ENCODE data around the gene NUDT21.
A peak's percentile ranks its signal among the peaks of the same experiment; 100 is the strongest.

Gene NUDT21

DNA sequence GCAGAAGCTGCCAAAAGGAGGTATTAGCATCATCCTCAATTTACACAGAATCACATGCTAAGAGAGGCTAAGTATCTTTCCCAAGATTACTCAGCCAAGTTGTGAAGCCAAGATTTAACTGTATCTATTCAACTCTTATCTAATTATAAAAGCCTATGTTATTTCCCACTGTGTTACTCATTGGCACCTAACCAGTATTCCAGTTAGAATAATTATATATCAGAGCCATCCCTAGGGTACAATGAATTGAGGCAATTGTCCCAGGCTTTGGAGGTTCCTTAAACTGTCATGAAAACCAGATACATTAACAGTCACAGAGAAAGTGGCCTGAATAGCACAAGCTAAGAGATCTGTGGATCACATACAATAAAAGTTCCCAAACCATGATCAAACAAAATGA lies 14.9 kb downstream of the NUDT21 start:
- no peak overlapping the region for H3K4me3 ChIP-seq (ENCODE audit: low read length in 2 of 2)
- no peaks in the 10 kb centered on the region for H3K4me1 ChIP-seq (ENCODE audit: control insufficient read depth in 2 of 2, insufficient read depth in 2 of 2, low read length in 2 of 2)
- no peak overlapping the region for H3K9ac ChIP-seq (ENCODE audit: low read depth in 1 of 2, low read length in 2 of 2)
- no peak overlapping the region for H3K27ac ChIP-seq (ENCODE audit: low read depth in 2 of 2, low read length in 2 of 2)
- H3K36me3 ChIP-seq (ENCODE audit: control insufficient read depth in 2 of 2, insufficient read depth in 2 of 2, low read length in 2 of 2) = peaks cover 44 to 56% of the 10 kb centered on the region in 2 donors
- no peaks in the 10 kb centered on the region for H3K27me3 ChIP-seq (ENCODE audit: control insufficient read depth in 2 of 2, insufficient read depth in 2 of 2, low read length in 2 of 2)
- H3K9me3 ChIP-seq (ENCODE audit: control insufficient read depth in 2 of 2, low read length in 2 of 2) = no peaks in the 10 kb centered on the region

- no peak overlapping the region for H3K4me3 ChIP-seq (ENCODE audit: low read length in 2 of 2)
- H3K9me3 ChIP-seq (ENCODE audit: control insufficient read depth in 2 of 2, low read length in 2 of 2) = no peaks in the 10 kb centered on the region
- peaks cover 12 to 15% of the 10 kb centered on the region in 2 donors for H3K36me3 ChIP-seq (ENCODE audit: control insufficient read depth in 2 of 2, insufficient read depth in 2 of 2, low read length in 2 of 2)
- H3K27me3 ChIP-seq (ENCODE audit: control insufficient read depth in 2 of 2, insufficient read depth in 2 of 2, low read length in 2 of 2) = no peaks in the 10 kb centered on the region
- H3K4me1 ChIP-seq (ENCODE audit: control insufficient read depth in 2 of 2, insufficient read depth in 2 of 2, low read length in 2 of 2) = peaks cover 6 to 11% of the 10 kb centered on the region in 2 donors
- no peak overlapping the region for H3K9ac ChIP-seq (ENCODE audit: low read depth in 1 of 2, low read length in 2 of 2)
- H3K27ac ChIP-seq (ENCODE audit: low read depth in 2 of 2, low read length in 2 of 2) = no peak overlapping the region
Observed at GRCh38 chr16:56428091-56428490, 23.0 kb downstream of the NUDT21 start.

- no peaks in the 10 kb centered on the region for H3K27me3 ChIP-seq (ENCODE audit: control insufficient read depth in 2 of 2, insufficient read depth in 2 of 2, low read length in 2 of 2)
- H3K27ac ChIP-seq (ENCODE audit: low read depth in 2 of 2, low read length in 2 of 2) = no peak overlapping the region
- no peak overlapping the region for H3K9ac ChIP-seq (ENCODE audit: low read depth in 1 of 2, low read length in 2 of 2)
- H3K9me3 ChIP-seq (ENCODE audit: control insufficient read depth in 2 of 2, low read length in 2 of 2) = no peaks in the 10 kb centered on the region
- H3K36me3 ChIP-seq (ENCODE audit: control insufficient read depth in 2 of 2, insufficient read depth in 2 of 2, low read length in 2 of 2) = peaks cover 6 to 8% of the 10 kb centered on the region in 2 donors
- peaks cover 6 to 13% of the 10 kb centered on the region in 2 donors for H3K4me1 ChIP-seq (ENCODE audit: control insufficient read depth in 2 of 2, insufficient read depth in 2 of 2, low read length in 2 of 2)
- no peak overlapping the region for H3K4me3 ChIP-seq (ENCODE audit: low read length in 2 of 2)
Observed at GRCh38 chr16:56426585-56426984, 24.5 kb downstream of the NUDT21 start.

DNA sequence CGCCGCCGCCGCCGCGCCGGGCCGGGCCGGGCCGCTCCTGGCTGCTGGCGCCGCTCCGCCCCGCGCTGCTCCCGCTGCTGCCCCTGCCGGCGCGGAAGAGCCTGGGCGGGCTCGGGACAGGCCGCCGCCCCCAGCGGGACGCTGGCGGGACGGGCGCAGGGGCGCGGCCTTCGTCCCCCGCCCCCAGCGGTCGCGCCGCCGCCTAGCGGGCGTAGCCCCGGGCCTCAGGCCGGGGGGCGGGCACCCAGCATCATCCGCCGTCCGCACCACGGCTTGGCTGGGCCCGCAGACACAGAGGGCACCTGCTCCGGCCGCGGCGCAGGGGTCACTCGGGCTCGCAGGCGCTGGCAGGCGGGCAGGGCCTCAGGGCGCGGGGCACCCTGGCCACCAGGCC lies 25.7 kb downstream of the NUDT21 start, which contains the start of gene AMFR:
Gene AMFR (minus strand): TSS at position 107 of the 394 bp plus-strand sequence. CDS start 218 bp downstream, outside the sequence.
- peak within 1 kb of the TSS; percentile 77 to 78 for H3K27ac ChIP-seq (ENCODE audit: low read depth in 2 of 2, low read length in 2 of 2)
- H3K27me3 ChIP-seq (ENCODE audit: control insufficient read depth in 2 of 2, insufficient read depth in 2 of 2, low read length in 2 of 2) = no peaks in the 10 kb centered on the region
- peaks cover 6 to 13% of the 10 kb centered on the region in 2 donors for H3K4me1 ChIP-seq (ENCODE audit: control insufficient read depth in 2 of 2, insufficient read depth in 2 of 2, low read length in 2 of 2)
- no peaks in the 10 kb centered on the region for H3K36me3 ChIP-seq (ENCODE audit: control insufficient read depth in 2 of 2, insufficient read depth in 2 of 2, low read length in 2 of 2)
- no peaks in the 10 kb centered on the region for H3K9me3 ChIP-seq (ENCODE audit: control insufficient read depth in 2 of 2, low read length in 2 of 2)
- H3K4me3 ChIP-seq (ENCODE audit: low read length in 2 of 2) = peak within 1 kb of the TSS; percentile 80 to 87
- peak within 1 kb of the TSS; percentile 84 to 91 for H3K9ac ChIP-seq (ENCODE audit: low read depth in 1 of 2, low read length in 2 of 2)

DNA sequence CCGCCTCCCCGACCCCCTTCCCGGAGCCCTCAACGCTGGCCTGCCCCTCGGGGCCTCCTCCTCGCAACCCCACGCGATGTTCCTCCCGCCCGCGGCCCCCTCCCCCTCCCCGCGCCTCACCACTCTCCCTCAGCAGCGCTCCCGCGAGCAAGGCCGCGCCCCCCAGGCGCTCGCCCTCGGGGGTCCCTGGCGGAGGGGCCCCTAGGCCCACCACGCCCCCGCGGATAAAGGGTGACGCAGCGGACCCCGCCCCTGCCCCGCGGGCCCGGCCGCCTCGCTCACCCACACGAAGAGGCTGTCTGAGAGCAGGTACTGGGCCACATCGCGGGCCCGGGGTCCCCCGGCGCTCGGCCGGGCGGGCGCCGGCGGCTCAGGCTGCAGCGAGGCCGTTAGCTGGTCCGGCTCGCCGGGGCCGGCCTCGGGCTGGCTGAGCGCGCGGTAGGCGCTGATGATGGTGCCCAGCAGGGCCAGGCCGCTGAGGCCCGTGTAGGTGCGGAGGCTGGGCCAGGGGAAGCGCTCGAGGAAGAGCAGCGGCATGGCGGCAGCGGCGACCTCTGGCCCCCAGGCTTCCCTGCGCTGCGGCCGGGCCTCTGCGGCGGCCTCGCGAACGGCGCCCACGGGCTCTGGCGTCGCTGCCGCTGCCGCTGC lies 26.2 kb downstream of the NUDT21 start:
- H3K9me3 ChIP-seq (ENCODE audit: control insufficient read depth in 2 of 2, low read length in 2 of 2) = no peaks in the 10 kb centered on the region
- peaks cover 6 to 13% of the 10 kb centered on the region in 2 donors for H3K4me1 ChIP-seq (ENCODE audit: control insufficient read depth in 2 of 2, insufficient read depth in 2 of 2, low read length in 2 of 2)
- peak overlapping the region; percentile 77 to 78 for H3K27ac ChIP-seq (ENCODE audit: low read depth in 2 of 2, low read length in 2 of 2)
- no peaks in the 10 kb centered on the region for H3K27me3 ChIP-seq (ENCODE audit: control insufficient read depth in 2 of 2, insufficient read depth in 2 of 2, low read length in 2 of 2)
- no peaks in the 10 kb centered on the region for H3K36me3 ChIP-seq (ENCODE audit: control insufficient read depth in 2 of 2, insufficient read depth in 2 of 2, low read length in 2 of 2)
- H3K4me3 ChIP-seq (ENCODE audit: low read length in 2 of 2) = peak overlapping the region; percentile 80 to 87
- H3K9ac ChIP-seq (ENCODE audit: low read depth in 1 of 2, low read length in 2 of 2) = peak overlapping the region; percentile 79 to 91

GRCh38 chr16:56424404-56424764 lies 26.7 kb downstream of the NUDT21 start:
- Histone ChIP-seq H3K4me3 (ENCODE audit: low read length in 2 of 2) (peak overlapping the region; percentile 80 to 87), H3K4me1 (ENCODE audit: control insufficient read depth in 2 of 2, insufficient read depth in 2 of 2, low read length in 2 of 2) (peaks cover 6 to 13% of the 10 kb centered on the region in 2 donors), H3K27me3 (ENCODE audit: control insufficient read depth in 2 of 2, insufficient read depth in 2 of 2, low read length in 2 of 2) (no peaks in the 10 kb centered on the region), H3K36me3 (ENCODE audit: control insufficient read depth in 2 of 2, insufficient read depth in 2 of 2, low read length in 2 of 2) (no peaks in the 10 kb centered on the region), H3K9ac (ENCODE audit: low read depth in 1 of 2, low read length in 2 of 2) (peak overlapping the region; percentile 84 to 91), H3K9me3 (ENCODE audit: control insufficient read depth in 2 of 2, low read length in 2 of 2) (no peaks in the 10 kb centered on the region), H3K27ac (ENCODE audit: low read depth in 2 of 2, low read length in 2 of 2) (peak overlapping the region; percentile 77 to 78)

DNA sequence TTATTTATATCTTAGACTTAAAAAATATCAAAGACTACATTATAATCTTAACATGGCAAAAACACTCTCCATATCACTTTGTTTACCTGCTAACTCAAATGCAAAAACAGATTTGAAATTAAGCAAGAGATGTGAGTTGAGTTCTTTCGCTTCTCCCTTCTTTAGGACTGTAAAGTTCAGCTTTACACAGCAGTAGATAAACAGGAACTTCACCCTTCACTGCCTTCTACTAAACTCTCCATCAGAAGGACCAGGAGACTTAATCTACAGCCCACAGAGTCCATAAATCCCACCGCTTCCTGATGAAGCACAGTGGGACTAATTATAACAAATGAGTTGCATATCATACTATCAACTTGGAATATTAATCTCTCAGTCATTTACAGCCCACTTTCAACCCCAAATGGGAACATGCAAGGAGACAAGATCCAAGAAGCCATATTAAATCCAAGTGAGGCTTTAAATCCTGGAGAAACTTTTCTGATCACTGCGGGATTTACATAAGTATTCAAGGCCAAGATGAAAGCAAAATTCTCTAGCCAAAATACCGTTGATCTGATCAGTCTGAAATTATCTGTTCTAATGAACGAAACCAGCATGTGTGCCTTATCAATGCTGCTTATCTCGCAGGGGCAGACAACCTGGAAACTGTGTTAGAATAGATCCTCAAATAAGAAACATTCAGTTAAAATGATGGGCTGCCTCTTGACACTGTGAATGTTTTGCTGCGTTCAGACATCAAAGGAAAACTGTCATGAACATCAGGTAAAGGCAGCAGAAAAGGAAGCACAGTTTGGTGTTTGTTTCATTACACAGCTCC lies 27.3 kb downstream of the NUDT21 start:
- Histone ChIP-seq H3K4me1 (ENCODE audit: control insufficient read depth in 2 of 2, insufficient read depth in 2 of 2, low read length in 2 of 2) (peaks cover 6 to 13% of the 10 kb centered on the region in 2 donors), H3K9me3 (ENCODE audit: control insufficient read depth in 2 of 2, low read length in 2 of 2) (no peaks in the 10 kb centered on the region), H3K36me3 (ENCODE audit: control insufficient read depth in 2 of 2, insufficient read depth in 2 of 2, low read length in 2 of 2) (no peaks in the 10 kb centered on the region), H3K27me3 (ENCODE audit: control insufficient read depth in 2 of 2, insufficient read depth in 2 of 2, low read length in 2 of 2) (no peaks in the 10 kb centered on the region), H3K4me3 (ENCODE audit: low read length in 2 of 2) (peak overlapping the region; percentile 80 to 87), H3K9ac (ENCODE audit: low read depth in 1 of 2, low read length in 2 of 2) (peak overlapping the region; percentile 84 to 91), H3K27ac (ENCODE audit: low read depth in 2 of 2, low read length in 2 of 2) (peak overlapping the region; percentile 77 to 78)

DNA sequence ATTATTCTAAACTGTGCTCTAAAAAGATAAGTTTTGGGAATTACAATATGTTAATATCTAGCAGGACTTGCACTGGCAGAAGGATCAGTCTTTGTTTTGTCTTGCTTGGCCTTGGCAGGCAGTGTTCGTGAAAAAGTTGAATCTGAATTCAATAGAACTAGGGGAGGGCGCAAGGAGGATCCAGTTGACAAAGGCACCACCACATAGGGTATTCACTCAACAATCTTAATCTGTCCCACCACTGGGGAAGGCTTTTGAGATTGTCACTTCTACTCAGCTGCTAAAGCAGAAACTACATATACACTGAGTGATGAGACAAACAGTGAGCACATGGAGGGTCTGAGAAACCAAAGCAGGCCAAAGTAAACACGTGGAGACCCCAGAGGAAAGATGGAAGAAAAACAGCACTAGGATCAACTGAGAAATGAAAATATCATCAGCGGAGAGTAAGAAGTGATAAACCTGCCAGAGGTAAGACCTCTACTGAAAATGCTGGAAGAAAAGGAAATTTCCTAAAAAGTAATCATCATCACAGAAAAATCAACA lies 28.2 kb downstream of the NUDT21 start:
- no peak overlapping the region for H3K9ac ChIP-seq (ENCODE audit: low read depth in 1 of 2, low read length in 2 of 2)
- peaks cover 6 to 13% of the 10 kb centered on the region in 2 donors for H3K4me1 ChIP-seq (ENCODE audit: control insufficient read depth in 2 of 2, insufficient read depth in 2 of 2, low read length in 2 of 2)
- no peak overlapping the region for H3K27ac ChIP-seq (ENCODE audit: low read depth in 2 of 2, low read length in 2 of 2)
- H3K4me3 ChIP-seq (ENCODE audit: low read length in 2 of 2) = peak overlapping the region; percentile 2 to 25
- H3K36me3 ChIP-seq (ENCODE audit: control insufficient read depth in 2 of 2, insufficient read depth in 2 of 2, low read length in 2 of 2) = no peaks in the 10 kb centered on the region
- no peaks in the 10 kb centered on the region for H3K27me3 ChIP-seq (ENCODE audit: control insufficient read depth in 2 of 2, insufficient read depth in 2 of 2, low read length in 2 of 2)
- no peaks in the 10 kb centered on the region for H3K9me3 ChIP-seq (ENCODE audit: control insufficient read depth in 2 of 2, low read length in 2 of 2)

- Histone ChIP-seq H3K9me3 (ENCODE audit: control insufficient read depth in 2 of 2, low read length in 2 of 2) (no peaks in the 10 kb centered on the region), H3K27me3 (ENCODE audit: control insufficient read depth in 2 of 2, insufficient read depth in 2 of 2, low read length in 2 of 2) (no peaks in the 10 kb centered on the region), H3K4me3 (ENCODE audit: low read length in 2 of 2) (no peak overlapping the region), H3K9ac (ENCODE audit: low read depth in 1 of 2, low read length in 2 of 2) (no peak overlapping the region), H3K4me1 (ENCODE audit: control insufficient read depth in 2 of 2, insufficient read depth in 2 of 2, low read length in 2 of 2) (peaks cover 6 to 13% of the 10 kb centered on the region in 2 donors), H3K36me3 (ENCODE audit: control insufficient read depth in 2 of 2, insufficient read depth in 2 of 2, low read length in 2 of 2) (no peaks in the 10 kb centered on the region), H3K27ac (ENCODE audit: low read depth in 2 of 2, low read length in 2 of 2) (peak overlapping the region in 1 of 2 donors; percentile 9)
Observed at GRCh38 chr16:56421976-56422669, 29.0 kb downstream of the NUDT21 start.

Data from mucosa of rectum (tissue), 2 donors.